PC-9 (cell line): ENCODE measurements around the gene TXNL4A.
A peak's percentile ranks its signal among the peaks of the same experiment; 100 is the strongest.

Experiments
- CTCF ChIP-seq: fragments of 200-600 bp; sonication (generic); conservative IDR thresholded peaks from 2 replicates; pipeline ENCODE4 v1.6.1; 2017; ENCODE audit warnings: mixed run types, antibody characterized with exemption, mild to moderate bottlenecking, moderate library complexity
- EZH2 ChIP-seq: fragments of 200-600 bp; sonication (generic); IDR thresholded peaks from 2 replicates; pipeline ENCODE4 v1.8.0; 2017; ENCODE audit warnings: antibody characterized with exemption, low read depth

- TF ChIP-seq EZH2 (no peak), CTCF (peak; percentile 67)
These were observed 34.8 kb upstream of the TXNL4A start for GRCh38 chr18:80023173-80023572.
